CD4-positive, alpha-beta T cell treated with Interleukin-2 at 100 ng/mL for 4 hours (primary cell): ENCODE results near the gene AOAH.
A peak's percentile ranks its signal among the peaks of the same experiment; 100 is the strongest.
"Not testable (repeated sequence)": the region's sequence is repeated elsewhere in the genome, so short reads cannot be mapped to it uniquely, and the experiment has no call there.

Experiments used
- DNase-seq: peaks from one replicate; pipeline ENCODE4 v3.0.0-alpha.2; 2020; ENCODE audit warnings: low spot score

Gene AOAH

GRCh38 chr7:36507475-36508440 lies 216.5 kb downstream of the AOAH start:
- no peak for DNase-seq

- no peak for DNase-seq
These were observed 217.5 kb downstream of the AOAH start for GRCh38 chr7:36506820-36507219.

DNA sequence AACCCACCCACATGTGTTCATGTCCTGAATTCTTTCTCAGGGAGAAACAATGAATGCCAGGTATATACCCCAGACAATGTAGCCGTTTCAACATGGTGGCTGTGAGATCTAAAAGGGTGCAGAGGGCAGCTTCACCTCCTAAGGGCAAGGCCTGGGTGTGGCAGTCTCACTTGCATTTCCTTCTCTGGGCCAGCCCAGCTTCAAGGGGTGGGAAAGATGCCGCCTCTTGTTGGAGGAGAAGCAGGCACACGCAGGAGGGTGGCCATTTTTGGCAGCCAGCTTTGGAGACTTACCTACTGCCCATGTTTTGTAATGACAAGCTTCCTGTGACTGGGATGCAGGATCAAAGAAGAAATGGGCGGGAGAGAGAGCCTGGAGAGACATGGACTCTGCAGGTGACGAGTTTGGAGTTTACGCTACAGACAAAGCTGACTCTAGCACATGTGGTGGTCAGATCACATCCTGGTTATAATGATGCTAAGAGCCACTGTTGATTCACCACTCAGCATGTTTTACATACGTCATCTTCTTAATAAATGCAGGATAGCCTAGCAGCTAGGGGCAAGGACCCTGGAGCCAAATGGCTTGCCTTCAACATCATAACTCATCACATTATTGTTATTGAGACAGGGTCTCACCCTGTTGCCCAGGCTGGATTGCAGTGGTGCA lies 218.0 kb downstream of the AOAH start:
- DNase-seq, result no peak

DNA sequence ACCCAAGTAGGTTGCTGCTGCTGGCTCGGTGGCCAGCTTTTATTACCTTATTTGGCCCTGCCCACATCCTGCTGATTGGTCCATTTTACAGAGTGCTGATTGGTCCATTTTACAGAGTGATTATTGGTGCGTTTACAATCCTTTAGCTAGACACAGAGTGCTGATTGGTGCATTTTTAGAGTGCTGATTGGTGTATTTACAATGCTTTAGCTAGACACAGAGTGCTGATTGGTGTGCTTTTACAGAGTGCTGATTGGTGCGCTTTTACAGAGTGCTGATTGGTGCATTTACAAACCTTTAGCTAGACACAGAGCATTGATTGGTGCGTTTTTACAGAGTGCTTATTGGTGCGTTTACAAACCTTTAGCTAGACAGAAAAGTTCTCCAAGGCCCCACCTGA lies 219.7 kb downstream of the AOAH start:
- not testable (repeated sequence) for DNase-seq

DNA sequence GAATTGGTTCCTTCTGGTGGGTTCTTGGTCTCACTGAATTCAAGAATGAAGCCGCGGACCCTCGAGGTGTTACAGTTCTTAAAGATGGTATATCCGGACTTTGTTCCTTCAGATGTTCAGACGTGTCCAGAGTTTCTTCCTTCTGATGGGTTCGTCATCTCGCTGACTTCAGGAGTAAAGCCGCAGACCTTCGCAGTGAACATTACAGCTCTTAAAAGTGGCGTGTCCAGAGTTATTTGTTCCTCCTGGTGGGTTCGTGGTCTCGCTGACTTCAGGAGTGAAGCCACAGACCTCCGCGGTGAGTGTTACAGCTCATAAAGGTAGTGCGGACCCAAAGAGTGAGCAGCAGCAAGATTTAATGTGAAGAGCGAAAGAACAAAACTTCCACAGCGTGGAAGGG lies 220.1 kb downstream of the AOAH start:
- DNase-seq, result not testable (repeated sequence)

GRCh38 chr7:36497775-36498174 lies 226.5 kb downstream of the AOAH start:
- no peak for DNase-seq

GRCh38 chr7:36497176-36497575 lies 227.1 kb downstream of the AOAH start:
- DNase-seq, result not testable (repeated sequence)

DNA sequence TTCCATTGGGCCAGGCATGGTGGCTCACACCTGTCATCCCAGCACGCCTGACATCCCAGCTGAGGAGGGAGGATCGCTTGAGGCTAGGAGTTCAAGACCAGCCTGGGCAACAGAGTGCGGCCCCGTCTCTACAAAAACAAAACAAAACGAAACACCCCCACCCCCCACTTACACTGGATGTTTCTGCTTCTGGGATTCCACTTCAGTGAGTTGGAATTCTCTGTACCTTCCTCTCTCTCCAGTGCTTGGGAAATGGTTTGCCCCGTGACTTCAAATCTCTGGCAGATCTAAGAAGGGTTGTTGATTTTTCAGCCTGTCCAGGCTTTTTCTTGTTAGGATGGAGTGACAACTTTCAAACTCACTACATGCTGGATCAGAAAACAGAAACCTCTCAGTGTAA lies 227.7 kb downstream of the AOAH start:
- no peak for DNase-seq

DNA sequence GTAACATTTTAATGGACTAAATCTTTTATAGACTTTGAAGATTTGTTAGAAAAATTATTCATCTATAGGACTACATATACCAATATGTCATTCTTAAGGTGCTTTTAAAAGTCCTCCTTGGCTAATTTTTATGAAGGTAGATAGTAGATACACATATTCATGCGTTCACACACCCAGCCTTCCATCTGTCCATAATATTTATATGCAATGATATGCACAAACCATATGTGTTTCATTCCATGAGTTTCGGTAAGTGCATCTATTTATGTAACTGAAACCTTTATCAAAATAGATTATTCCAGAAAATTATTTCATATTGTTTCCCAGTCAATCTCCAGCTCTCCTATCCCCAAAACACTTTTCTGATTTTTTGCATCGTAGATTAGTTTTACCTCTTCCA lies 233.0 kb downstream of the AOAH start:
- no peak for DNase-seq

- no peak for DNase-seq
These were observed 233.9 kb downstream of the AOAH start for GRCh38 chr7:36490419-36490830.

- not testable (repeated sequence) for DNase-seq
These were observed 235.6 kb downstream of the AOAH start for GRCh38 chr7:36488672-36489071.

GRCh38 chr7:36487756-36488336 lies 236.4 kb downstream of the AOAH start:
- DNase-seq, result peak; percentile 65

GRCh38 chr7:36486336-36486735 lies 238.0 kb downstream of the AOAH start:
- DNase-seq, result no peak

GRCh38 chr7:36484265-36484664 lies 240.0 kb downstream of the AOAH start:
- DNase-seq, result no peak

- not testable (repeated sequence) for DNase-seq
These were observed 240.4 kb downstream of the AOAH start for GRCh38 chr7:36483853-36484252.

GRCh38 chr7:36478745-36479144 lies 245.5 kb downstream of the AOAH start:
- no peak for DNase-seq

- no peak for DNase-seq
These were observed 248.9 kb downstream of the AOAH start for GRCh38 chr7:36475381-36475780.

DNA sequence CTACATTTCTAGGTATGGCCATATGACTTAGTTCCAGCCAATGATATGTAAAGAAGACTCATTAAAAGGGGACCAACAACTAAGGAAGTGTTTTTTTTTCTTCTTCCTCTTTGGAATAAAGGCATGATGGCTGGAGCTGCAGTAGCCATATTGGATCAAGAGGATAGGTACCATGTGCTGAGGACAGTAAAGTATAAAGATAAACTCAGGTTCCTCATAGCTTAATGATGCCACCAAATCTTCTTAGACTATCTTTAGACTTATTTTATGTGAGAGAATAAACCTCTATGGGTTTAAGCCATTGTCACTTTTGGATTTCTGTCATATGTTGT lies 249.3 kb downstream of the AOAH start:
- DNase-seq, result no peak

DNA sequence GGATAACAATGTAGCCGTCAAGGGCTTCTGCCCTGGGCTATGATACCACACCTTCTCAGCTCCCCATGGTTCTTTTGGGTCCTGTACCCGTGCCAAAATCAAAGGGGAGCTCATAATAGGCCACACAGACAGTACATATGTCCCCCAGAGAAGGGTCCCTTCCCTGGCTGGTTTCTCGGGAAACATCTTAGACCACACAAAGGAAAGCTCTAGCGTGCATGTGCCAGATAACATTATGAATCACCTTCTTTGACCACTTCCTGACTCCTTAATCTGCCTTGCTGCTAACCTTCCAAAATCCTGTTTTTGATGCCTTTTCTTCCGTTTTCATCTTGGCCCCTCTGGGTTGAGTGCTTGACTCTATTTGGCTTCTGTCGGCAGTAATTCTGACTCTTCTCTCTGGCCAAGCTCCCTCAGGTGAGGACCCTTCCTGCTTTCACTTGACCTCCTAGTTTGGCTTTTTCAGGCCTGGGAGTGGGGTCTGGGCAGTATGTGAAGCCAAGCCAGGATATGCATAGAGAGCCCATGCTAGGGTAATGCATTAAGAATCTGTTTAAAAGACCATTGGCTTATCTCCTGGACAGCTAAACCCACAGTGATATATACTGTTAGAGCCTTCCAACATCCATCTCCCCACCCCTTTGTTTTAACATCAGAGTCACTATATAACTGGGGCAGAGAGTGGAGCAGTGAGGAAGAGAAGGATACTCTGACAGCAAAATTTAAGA lies 249.8 kb downstream of the AOAH start:
- DNase-seq, result no peak

- peak; percentile 2 for DNase-seq
These were observed 250.6 kb downstream of the AOAH start for GRCh38 chr7:36473454-36474282.

GRCh38 chr7:36472141-36472729 lies 252.1 kb downstream of the AOAH start:
- DNase-seq, result no peak
